SH-SY5Y (cell line): Measurements from ENCODE around the gene LYPLA2.

Experiments used
- GATA2 ChIP-seq: IDR thresholded peaks from 2 replicates; pipeline ENCODE4 v1.6.1; 2011; ENCODE audit warnings: mild to moderate bottlenecking, low read depth, low read length
- GATA3 ChIP-seq: IDR thresholded peaks from 2 replicates; pipeline ENCODE4 v1.6.1; 2011; ENCODE audit warnings: low read depth, mild to moderate bottlenecking, low read length, moderate library complexity

- no peak for TF ChIP-seq GATA3
- TF ChIP-seq GATA2, result no peak
Observed at GRCh38 chr1:23752909-23753308, 38.0 kb upstream of the LYPLA2 start.
